Measurements from ENCODE around the gene MTURN. TPM values are rescaled to one million over a fixed set of nuclear protein-coding genes. Genes with fewer than 3 reads are reported as not detected.

The MTURN gene
- total RNA-seq, 2 experiments from 2014 or later, result 2.3 to 2.7 TPM

- H3K27ac Mint-ChIP-seq, result no peak overlapping the region
- no peaks in the 10 kb centered on the region for H3K27me3 Mint-ChIP-seq
- H3K9me3 Mint-ChIP-seq, result no peaks in the 10 kb centered on the region
- no peak for DNase-seq
- ChIA-PET POLR2A (no interaction called here), CTCF (no interaction called here)
- H3K36me3 Mint-ChIP-seq (ENCODE audit: low read depth), result no peaks in the 10 kb centered on the region
- H3K4me1 Mint-ChIP-seq, result peaks cover 2% of the 10 kb centered on the region
- H3K4me3 Mint-ChIP-seq, result no peak overlapping the region
Measured at GRCh38 chr7:30168835-30169573, 34.2 kb downstream of the MTURN start.

GRCh38 chr7:30169579-30169978, 34.8 kb downstream of the MTURN start:
- ChIA-PET CTCF (no interaction called here), POLR2A (no interaction called here)
- Mint-ChIP-seq H3K27me3 (no peaks in the 10 kb centered on the region), H3K4me1 (no peaks in the 10 kb centered on the region), H3K9me3 (no peaks in the 10 kb centered on the region), H3K4me3 (no peak overlapping the region), H3K27ac (no peak overlapping the region), H3K36me3 (ENCODE audit: low read depth) (no peaks in the 10 kb centered on the region)
- no peak for DNase-seq

GRCh38 chr7:30170476-30171205, 35.9 kb downstream of the MTURN start:
- Mint-ChIP-seq H3K4me1 (no peaks in the 10 kb centered on the region), H3K27me3 (no peaks in the 10 kb centered on the region), H3K9me3 (no peaks in the 10 kb centered on the region), H3K36me3 (ENCODE audit: low read depth) (no peaks in the 10 kb centered on the region), H3K27ac (no peak overlapping the region), H3K4me3 (no peak overlapping the region)
- POLR2A ChIA-PET, result interaction anchor here (1.3 kb wide), 1 partner anchor 13 kb away, joined by 3 read pairs; no protein-coding TSS in a partner anchor
- CTCF ChIA-PET, result no interaction called here
- DNase-seq, result no peak

GRCh38 chr7:30171766-30172447, 37.1 kb downstream of the MTURN start:
- no peak overlapping the region for H3K4me3 Mint-ChIP-seq
- no peaks in the 10 kb centered on the region for H3K4me1 Mint-ChIP-seq
- H3K9me3 Mint-ChIP-seq, result no peaks in the 10 kb centered on the region
- POLR2A ChIA-PET, result no interaction called here
- no peak for DNase-seq
- H3K27me3 Mint-ChIP-seq, result no peaks in the 10 kb centered on the region
- CTCF ChIA-PET, result no interaction called here
- no peaks in the 10 kb centered on the region for H3K36me3 Mint-ChIP-seq (ENCODE audit: low read depth)
- H3K27ac Mint-ChIP-seq, result no peak overlapping the region

- DNase-seq, result no peak
- POLR2A ChIA-PET, result no interaction called here
- Mint-ChIP-seq H3K4me1 (no peaks in the 10 kb centered on the region), H3K9me3 (no peaks in the 10 kb centered on the region), H3K27me3 (no peaks in the 10 kb centered on the region), H3K27ac (no peak overlapping the region), H3K4me3 (no peak overlapping the region), H3K36me3 (ENCODE audit: low read depth) (no peaks in the 10 kb centered on the region)
- CTCF ChIA-PET, result no interaction called here
Measured at GRCh38 chr7:30172451-30172850, 37.7 kb downstream of the MTURN start.

GRCh38 chr7:30173058-30173897, 38.5 kb downstream of the MTURN start:
- ChIA-PET CTCF (interaction anchor here (1.0 kb wide), 1 partner anchor 391 kb away, joined by 3 read pairs; no protein-coding TSS in a partner anchor), POLR2A (no interaction called here)
- Mint-ChIP-seq H3K27me3 (no peaks in the 10 kb centered on the region), H3K36me3 (ENCODE audit: low read depth) (no peaks in the 10 kb centered on the region), H3K4me1 (no peaks in the 10 kb centered on the region), H3K9me3 (no peaks in the 10 kb centered on the region), H3K4me3 (no peak overlapping the region), H3K27ac (no peak overlapping the region)
- no peak for DNase-seq

- DNase-seq, result no peak
- Mint-ChIP-seq H3K4me3 (no peak overlapping the region), H3K27me3 (no peaks in the 10 kb centered on the region), H3K4me1 (peaks cover 7% of the 10 kb centered on the region), H3K36me3 (ENCODE audit: low read depth) (no peaks in the 10 kb centered on the region), H3K27ac (no peak overlapping the region), H3K9me3 (no peaks in the 10 kb centered on the region)
- CTCF ChIA-PET, result no interaction called here
- POLR2A ChIA-PET, result no interaction called here
Measured at GRCh38 chr7:30175180-30175579, 40.4 kb downstream of the MTURN start.

GRCh38 chr7:30175636-30176147, 40.9 kb downstream of the MTURN start:
- POLR2A ChIA-PET, result no interaction called here
- Mint-ChIP-seq H3K4me3 (no peak overlapping the region), H3K4me1 (peaks cover 7% of the 10 kb centered on the region), H3K27me3 (no peaks in the 10 kb centered on the region), H3K27ac (no peak overlapping the region), H3K36me3 (ENCODE audit: low read depth) (no peaks in the 10 kb centered on the region), H3K9me3 (no peaks in the 10 kb centered on the region)
- DNase-seq, result no peak
- CTCF ChIA-PET, result no interaction called here

- H3K27ac Mint-ChIP-seq, result no peak overlapping the region
- H3K4me1 Mint-ChIP-seq, result peaks cover 7% of the 10 kb centered on the region
- no peaks in the 10 kb centered on the region for H3K27me3 Mint-ChIP-seq
- no peaks in the 10 kb centered on the region for H3K9me3 Mint-ChIP-seq
- H3K4me3 Mint-ChIP-seq, result no peak overlapping the region
- no peaks in the 10 kb centered on the region for H3K36me3 Mint-ChIP-seq (ENCODE audit: low read depth)
- CTCF ChIA-PET, result no interaction called here
- no peak for DNase-seq
- POLR2A ChIA-PET, result no interaction called here
Measured at GRCh38 chr7:30176463-30177109, 41.8 kb downstream of the MTURN start.

- CTCF ChIA-PET, result no interaction called here
- H3K4me3 Mint-ChIP-seq, result no peak overlapping the region
Measured at GRCh38 chr7:30177186-30177585, 42.4 kb downstream of the MTURN start.

GRCh38 chr7:30177965-30178364, 43.2 kb downstream of the MTURN start:
- Mint-ChIP-seq H3K27me3 (no peaks in the 10 kb centered on the region), H3K4me1 (peaks cover 7% of the 10 kb centered on the region), H3K27ac (no peak overlapping the region), H3K4me3 (no peak overlapping the region), H3K9me3 (no peaks in the 10 kb centered on the region), H3K36me3 (ENCODE audit: low read depth) (no peaks in the 10 kb centered on the region)
- CTCF ChIA-PET, result interaction anchor here (1.1 kb wide), 1 partner anchor 23 kb away, joined by 3 read pairs; no protein-coding TSS in a partner anchor
- no peak for DNase-seq
- POLR2A ChIA-PET, result no interaction called here

More at GRCh38 chr7:30177186-30177585, 42.4 kb downstream of the MTURN start:
- POLR2A ChIA-PET, result no interaction called here
- Mint-ChIP-seq H3K36me3 (ENCODE audit: low read depth) (no peaks in the 10 kb centered on the region), H3K27ac (no peak overlapping the region), H3K4me1 (peaks cover 7% of the 10 kb centered on the region), H3K9me3 (no peaks in the 10 kb centered on the region), H3K27me3 (no peaks in the 10 kb centered on the region)
- DNase-seq, result no peak

- CTCF ChIA-PET, result interaction anchor here (1.1 kb wide), 1 partner anchor 8 kb away, joined by 3 read pairs; no protein-coding TSS in a partner anchor
- DNase-seq, result no peak
- Mint-ChIP-seq H3K9me3 (no peaks in the 10 kb centered on the region), H3K4me1 (peaks cover 7% of the 10 kb centered on the region), H3K4me3 (no peak overlapping the region), H3K27me3 (no peaks in the 10 kb centered on the region), H3K27ac (no peak overlapping the region), H3K36me3 (ENCODE audit: low read depth) (no peaks in the 10 kb centered on the region)
- POLR2A ChIA-PET, result no interaction called here
Measured at GRCh38 chr7:30178748-30179436, 44.1 kb downstream of the MTURN start.

Measured in activated CD4-positive, alpha-beta memory T cell treated with anti-CD3 and anti-CD28 coated beads, Interleukin-2, amount 10 ng/mL, durations not matched to agents 7 days and 5 days (primary cell).